ENCODE data around the gene GPBP1. TPM values are rescaled to one million over a fixed set of nuclear protein-coding genes. Genes with fewer than 3 reads are reported as not detected.

The GPBP1 gene
- total and polyA plus RNA-seq, 9 of the 15 experiments (the other 6 are each of a cell fraction or from before 2014, with no cell fraction given) = 31.0 to 109 (median 68.4) TPM

GRCh38 chr5:57181154-57181553 is 7.3 kb downstream of the GPBP1 start (continued):
- TF ChIP-seq ZNF318 (IDR thresholded peaks at IDR 0.05; ENCODE audit: borderline replicate concordance in 1 of 2, low read depth in 1 of 2) (no peak), RBM17 (IDR thresholded peaks at IDR 0.05; ENCODE audit: borderline replicate concordance, low read depth, low read length) (no peak), KDM5B (IDR thresholded peaks at IDR 0.05; ENCODE audit: insufficient replicate concordance, low read depth, low read length) (no peak)
- TF ChIP-seq, protein P1, sequence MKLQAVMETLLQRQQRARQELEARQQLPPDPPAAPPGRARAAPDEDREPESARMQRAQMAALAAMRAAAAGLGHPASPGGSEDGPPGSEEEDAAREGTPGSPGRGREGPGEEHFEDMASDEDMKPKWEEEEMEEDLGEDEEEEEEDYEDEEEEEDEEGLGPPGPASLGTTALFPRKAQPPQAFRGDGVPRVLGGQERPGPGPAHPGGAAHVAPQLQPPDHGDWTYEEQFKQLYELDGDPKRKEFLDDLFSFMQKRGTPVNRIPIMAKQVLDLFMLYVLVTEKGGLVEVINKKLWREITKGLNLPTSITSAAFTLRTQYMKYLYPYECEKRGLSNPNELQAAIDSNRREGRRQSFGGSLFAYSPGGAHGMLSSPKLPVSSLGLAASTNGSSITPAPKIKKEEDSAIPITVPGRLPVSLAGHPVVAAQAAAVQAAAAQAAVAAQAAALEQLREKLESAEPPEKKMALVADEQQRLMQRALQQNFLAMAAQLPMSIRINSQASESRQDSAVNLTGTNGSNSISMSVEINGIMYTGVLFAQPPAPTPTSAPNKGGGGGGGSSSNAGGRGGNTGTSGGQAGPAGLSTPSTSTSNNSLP (IDR thresholded peaks at IDR 0.05; ENCODE audit: borderline replicate concordance, low read depth, low read length) = no peak
